PFSK-1 (cell line): ENCODE data around the gene GPD1.

Source experiments
- FOXP2 ChIP-seq: optimal IDR thresholded peaks from 2 replicates; pipeline ENCODE3; 2011; ENCODE audit warnings: borderline replicate concordance, control low read depth, inconsistent platforms; ENCODE audit not compliant: insufficient read depth; ENCODE audit errors: extremely low read length, extremely low read depth
- POLR2AphosphoS5 ChIP-seq: IDR thresholded peaks from 2 replicates; pipeline ENCODE4 v1.6.1; 2012; ENCODE audit warnings: low read depth, mild to moderate bottlenecking, control low read depth, low read length, moderate library complexity
- REST ChIP-seq, 2 experiments: IDR thresholded peaks; 2 replicates each; pipeline versions ENCODE4 v1.6.1 to v1.8.0; 2011 to 2012; ENCODE audit warnings: low read depth in 2 of 2, low read length in 2 of 2, control low read depth in 1 of 2, inconsistent platforms in 1 of 2, mild to moderate bottlenecking in 1 of 2, moderate library complexity in 1 of 2; ENCODE audit not compliant: insufficient read depth in 1 of 2
- SIN3A ChIP-seq: IDR thresholded peaks from 2 replicates; pipeline ENCODE4 v1.6.1; 2012; ENCODE audit warnings: mild to moderate bottlenecking, low read length, moderate library complexity, borderline replicate concordance; ENCODE audit not compliant: insufficient read depth
- TAF1 ChIP-seq: IDR thresholded peaks from 2 replicates; pipeline ENCODE4 v1.6.1; 2012; ENCODE audit warnings: low read length, control low read depth, borderline replicate concordance; ENCODE audit not compliant: insufficient read depth

Gene GPD1

GRCh38 chr12:50069539-50069938 lies 34.3 kb upstream of the GPD1 start:
- no peak for TF ChIP-seq TAF1
- no peak for TF ChIP-seq POLR2AphosphoS5
- no peak for TF ChIP-seq REST (IDR thresholded peaks at IDR 0.05; ENCODE audit: insufficient read depth in 1 of 2, low read depth in 2 of 2, low read length in 2 of 2)
- no peak for TF ChIP-seq FOXP2
- TF ChIP-seq SIN3A = no peak

GRCh38 chr12:50070314-50071060 lies 33.3 kb upstream of the GPD1 start:
- TF ChIP-seq FOXP2 = no peak
- TF ChIP-seq POLR2AphosphoS5 = no peak

- TF ChIP-seq POLR2AphosphoS5 = no peak
- no peak for TF ChIP-seq TAF1
- no peak for TF ChIP-seq FOXP2
- no peak for TF ChIP-seq REST (IDR thresholded peaks at IDR 0.05; ENCODE audit: insufficient read depth in 1 of 2, low read depth in 2 of 2, low read length in 2 of 2)
- TF ChIP-seq SIN3A = no peak
Measured at GRCh38 chr12:50072198-50072907, 31.5 kb upstream of the GPD1 start.

GRCh38 chr12:50073206-50073605 lies 30.6 kb upstream of the GPD1 start:
- no peak for TF ChIP-seq SIN3A
- TF ChIP-seq TAF1 = no peak
- TF ChIP-seq FOXP2 = no peak

GRCh38 chr12:50073712-50074111 lies 30.1 kb upstream of the GPD1 start:
- TF ChIP-seq TAF1 (no peak), REST (IDR thresholded peaks at IDR 0.05; ENCODE audit: insufficient read depth in 1 of 2, low read depth in 2 of 2, low read length in 2 of 2) (no peak), POLR2AphosphoS5 (no peak), SIN3A (no peak), FOXP2 (no peak)

GRCh38 chr12:50074936-50075807 lies 28.6 kb upstream of the GPD1 start:
- TF ChIP-seq REST (IDR thresholded peaks at IDR 0.05; ENCODE audit: insufficient read depth in 1 of 2, low read depth in 2 of 2, low read length in 2 of 2) = 0 out of 4 replicates have a peak, but pooled peaks of 1 of the 2 experiments have one; percentile 16
- no peak for TF ChIP-seq TAF1
- TF ChIP-seq FOXP2 = peak; percentile 42
